ENCODE measurements around the gene TESMIN.

GRCh38 chr11:68743539-68743938 lies 7.8 kb downstream of the TESMIN start:
- TF ChIP-seq CTCF (IDR thresholded peaks at IDR 0.05) (no peak), EZH2phosphoT487 (IDR thresholded peaks at IDR 0.05) (no peak), EZH2 (IDR thresholded peaks at IDR 0.05) (no peak)
